HG03442 (cell line): ENCODE results near the gene CFAP97D2.
A peak's percentile ranks its signal among the peaks of the same experiment; 100 is the strongest.
"Not testable (repeated sequence)": the region's sequence is repeated elsewhere in the genome, so short reads cannot be mapped to it uniquely, and the experiment has no call there.

Source experiments
- ATAC-seq: cut with Tn5 transposase; IDR thresholded peaks from one replicate; pipeline ENCODE4 v1.9.1; 2021; ENCODE audit warnings: mild to moderate bottlenecking, moderate library complexity; ENCODE audit not compliant: unreplicated experiment

Gene CFAP97D2

DNA sequence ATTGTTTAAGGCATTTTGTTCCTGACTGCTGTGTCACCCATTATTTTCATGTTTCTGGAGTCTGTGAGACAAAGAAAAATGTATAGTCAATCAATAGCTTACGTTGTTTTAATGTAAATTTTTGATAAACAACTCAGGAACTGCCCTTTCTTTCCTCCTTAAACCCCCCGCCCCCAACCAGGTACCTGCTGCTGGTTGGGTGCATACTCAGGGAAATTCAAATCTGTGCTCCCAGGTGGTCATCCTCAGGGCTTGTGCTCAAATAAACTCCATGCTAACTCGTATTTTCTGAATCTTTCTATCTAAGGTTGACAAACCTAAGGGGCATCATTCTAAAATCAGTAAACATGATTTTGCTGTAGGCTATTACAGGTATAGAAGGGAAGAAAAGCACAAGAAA is 51.5 kb downstream of the CFAP97D2 start:
- no peak for ATAC-seq

DNA sequence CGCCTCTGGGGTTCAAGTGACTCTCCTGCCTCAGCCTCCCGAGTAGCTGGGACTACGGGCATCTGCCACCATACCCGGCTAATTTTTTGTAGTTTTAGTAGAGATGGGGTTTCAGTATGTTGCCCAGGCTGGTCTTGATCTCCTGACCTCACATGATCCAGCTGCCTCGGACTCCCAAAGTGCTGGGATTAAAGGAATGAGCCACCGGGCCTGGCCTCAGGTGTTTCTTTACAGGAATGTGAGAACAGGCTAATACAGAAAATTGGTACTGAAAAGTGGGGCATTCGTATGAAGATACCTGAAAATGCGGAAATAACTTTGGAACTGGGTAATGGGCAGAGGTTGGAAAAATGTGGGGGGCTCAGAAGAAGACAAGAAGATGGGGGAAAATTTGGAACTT is 52.8 kb downstream of the CFAP97D2 start:
- ATAC-seq, result no peak

DNA sequence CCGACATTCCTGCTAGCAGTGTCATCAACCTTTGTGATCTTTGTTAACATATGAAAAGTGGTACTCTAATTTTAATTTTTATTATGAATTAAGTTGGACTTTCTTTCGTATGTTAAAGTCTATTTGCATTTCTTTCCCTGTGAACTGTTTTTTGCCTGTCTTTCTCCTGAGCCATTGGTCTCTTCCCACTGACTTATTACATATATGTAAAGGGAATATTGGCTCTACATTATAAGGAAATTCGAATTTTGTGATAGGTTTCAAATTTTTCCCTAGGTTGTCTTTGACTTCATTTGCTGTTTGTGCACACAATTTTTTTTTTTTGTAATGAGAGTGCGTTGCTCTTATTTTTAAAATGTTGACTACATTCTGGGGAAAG is 55.2 kb downstream of the CFAP97D2 start:
- no peak for ATAC-seq

GRCh38 chr13:114234645-114235421 is 55.8 kb downstream of the CFAP97D2 start, which contains the start of gene CDC16:
Gene CDC16 (plus strand): TSS chr13:114234897. CDS start chr13:114235085, 188 bp downstream.
- ATAC-seq, result peak; percentile 86

DNA sequence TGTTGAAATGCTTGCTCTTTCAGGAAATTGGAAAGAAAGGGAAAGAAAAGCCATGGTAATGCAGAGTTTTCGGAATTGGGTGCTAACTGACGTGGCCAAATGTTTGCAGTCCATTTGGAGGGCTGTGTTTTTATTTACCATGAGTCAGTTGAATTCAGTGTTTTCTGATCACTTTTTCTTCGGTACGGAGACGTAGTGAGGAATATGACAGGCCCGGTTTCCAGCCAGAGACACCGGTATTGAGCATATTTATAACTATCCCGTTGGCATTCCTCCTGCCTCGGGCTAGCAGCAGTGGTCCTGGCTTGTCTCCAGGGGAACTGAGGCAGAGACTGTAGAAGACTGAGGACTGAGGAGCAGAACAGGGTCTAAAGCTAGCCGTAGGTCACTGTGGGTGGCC is 56.6 kb downstream of the CFAP97D2 start:
- ATAC-seq, result no peak

DNA sequence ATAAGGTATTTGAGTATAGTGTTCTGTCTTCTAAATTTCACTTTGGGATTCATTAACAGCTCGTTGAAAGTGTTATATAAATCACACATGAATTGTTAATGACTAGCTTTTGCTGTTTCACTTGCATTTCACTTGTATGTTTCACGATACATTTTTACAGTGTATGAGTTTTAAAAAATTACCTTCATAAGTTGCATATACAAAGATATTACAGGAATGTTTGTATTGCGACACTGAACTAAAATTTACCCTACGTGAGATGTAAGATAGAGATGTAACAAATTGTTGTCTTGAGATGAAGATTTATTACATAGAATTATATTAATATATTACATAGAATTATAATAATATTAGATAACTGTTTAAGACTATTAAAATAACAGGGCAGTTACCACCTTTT is 57.2 kb downstream of the CFAP97D2 start:
- ATAC-seq, result no peak

DNA sequence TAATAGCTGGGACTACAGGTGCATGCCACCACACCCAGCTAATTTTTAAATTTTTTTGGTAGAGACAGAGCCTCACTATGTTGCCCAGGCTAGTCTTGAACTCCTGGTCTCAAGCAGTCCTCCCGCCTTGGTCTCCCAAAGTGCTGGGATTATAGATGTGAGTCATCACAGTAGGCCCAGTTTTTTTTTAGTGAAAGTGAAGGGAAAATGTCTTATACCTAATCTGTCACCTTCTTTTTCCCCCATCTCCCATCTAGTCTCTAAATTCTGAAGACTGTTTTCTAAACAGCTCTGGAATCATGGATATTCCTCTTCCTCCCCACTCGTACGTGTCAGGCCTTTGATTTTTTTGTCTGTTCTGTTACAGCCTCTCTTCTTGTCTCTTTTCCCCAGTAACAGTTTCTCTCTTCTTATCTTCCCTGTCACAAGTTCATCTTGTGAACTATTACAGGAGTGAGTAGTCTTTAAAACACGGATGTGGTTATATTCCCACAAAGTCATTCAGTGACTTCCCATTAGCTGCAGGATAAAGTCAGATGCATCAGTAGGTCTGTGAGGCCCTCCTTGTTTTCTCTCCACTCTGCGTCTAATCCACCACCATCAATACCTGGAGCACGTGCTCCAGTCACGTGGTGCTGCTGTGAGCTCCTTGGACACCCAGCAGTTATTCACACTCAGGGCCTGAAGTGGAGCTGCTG is 58.5 kb downstream of the CFAP97D2 start:
- ATAC-seq, result no peak

DNA sequence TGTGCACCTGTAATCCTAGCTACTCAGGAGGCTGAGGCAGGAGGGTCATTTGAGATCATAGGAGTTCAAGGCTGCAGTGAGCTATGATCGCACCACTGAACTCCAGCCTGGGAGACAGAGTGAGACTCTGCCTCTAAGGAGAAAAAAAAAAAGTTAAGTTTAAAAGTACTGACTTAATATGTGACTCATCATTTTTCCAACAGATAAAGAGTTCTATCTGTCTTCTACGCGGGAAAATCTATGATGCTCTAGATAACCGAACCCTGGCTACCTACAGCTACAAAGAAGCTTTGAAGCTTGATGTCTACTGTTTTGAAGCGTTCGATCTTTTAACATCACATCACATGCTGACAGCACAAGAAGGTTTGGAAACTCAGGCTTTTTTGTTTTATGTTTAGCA is 62.9 kb downstream of the CFAP97D2 start:
- no peak for ATAC-seq

GRCh38 chr13:114243971-114244370 is 64.9 kb downstream of the CFAP97D2 start:
- no peak for ATAC-seq

GRCh38 chr13:114244637-114245036 is 65.6 kb downstream of the CFAP97D2 start:
- ATAC-seq, result no peak

DNA sequence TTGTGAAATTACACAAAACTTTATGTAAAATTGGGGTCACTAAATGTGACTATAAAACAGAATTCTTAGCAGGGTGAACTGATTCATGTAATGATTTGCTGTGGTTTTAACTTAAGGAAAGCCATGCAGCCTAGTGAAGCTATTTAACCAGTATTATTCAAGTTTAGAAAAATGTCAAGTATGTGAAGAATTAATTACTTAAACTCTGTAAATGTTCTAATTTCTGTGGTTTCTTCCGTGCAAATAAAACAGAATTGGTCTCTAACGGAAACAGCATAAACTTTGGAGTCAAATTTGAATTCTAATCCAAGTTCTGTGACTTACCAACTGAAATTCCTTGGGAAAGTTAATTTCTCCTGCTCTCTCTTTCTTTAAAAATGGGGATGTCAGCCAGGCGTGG is 69.0 kb downstream of the CFAP97D2 start:
- no peak for ATAC-seq

GRCh38 chr13:114249077-114249476 is 70.0 kb downstream of the CFAP97D2 start:
- ATAC-seq, result no peak

DNA sequence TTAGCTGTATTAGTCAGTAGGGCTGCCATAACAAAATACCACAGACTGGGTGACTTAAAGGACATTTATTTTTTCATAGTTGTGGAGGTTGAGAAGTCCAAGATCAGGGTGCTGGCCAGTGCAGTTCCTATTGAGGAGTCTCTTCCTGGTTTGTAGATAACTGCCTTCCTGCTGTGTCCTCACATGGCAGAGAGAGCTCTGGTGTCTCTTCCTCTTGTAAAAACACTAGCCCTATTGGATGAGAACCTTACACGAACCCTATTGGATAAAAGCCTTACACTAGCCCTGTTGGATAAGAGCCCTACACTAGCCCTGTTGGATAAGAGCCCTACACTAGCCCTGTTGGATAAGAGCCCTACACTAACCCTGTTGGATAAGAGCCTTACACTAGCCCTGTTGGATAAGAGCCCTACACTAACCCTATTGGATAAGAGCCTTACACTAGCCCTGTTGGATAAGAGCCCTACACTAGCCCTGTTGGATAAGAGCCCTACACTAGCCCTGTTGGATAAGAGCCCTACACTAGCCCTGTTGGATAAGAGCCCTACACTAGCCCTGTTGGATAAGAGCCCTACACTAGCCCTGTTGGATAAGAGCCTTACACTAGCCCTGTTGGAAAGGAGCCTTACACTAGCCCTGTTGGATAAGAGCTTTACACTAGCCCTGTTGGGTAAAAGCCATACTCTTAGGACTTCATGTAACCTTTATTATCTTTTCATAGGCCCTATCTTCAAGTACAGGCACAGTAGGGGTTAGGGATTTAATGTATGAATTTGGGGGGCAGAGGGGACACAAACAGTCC is 72.8 kb downstream of the CFAP97D2 start:
- not testable (repeated sequence) for ATAC-seq

GRCh38 chr13:114256547-114256946 is 77.5 kb downstream of the CFAP97D2 start:
- no peak for ATAC-seq

DNA sequence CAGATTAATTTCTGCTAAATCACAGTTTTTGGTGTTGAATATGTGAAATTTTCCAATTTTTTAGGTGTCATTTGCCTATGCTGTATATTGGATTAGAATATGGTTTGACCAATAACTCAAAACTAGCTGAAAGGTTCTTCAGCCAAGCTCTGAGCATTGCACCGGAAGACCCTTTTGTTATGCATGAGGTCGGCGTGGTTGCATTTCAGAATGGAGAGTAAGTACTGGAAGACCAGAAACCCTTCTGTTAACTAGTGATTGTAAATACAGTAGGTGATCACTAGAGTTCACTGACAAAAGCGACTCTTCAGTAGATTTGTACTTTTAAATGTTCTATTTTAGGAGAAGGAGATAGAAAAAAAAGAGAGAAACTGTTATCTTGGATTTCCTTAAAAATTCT is 78.0 kb downstream of the CFAP97D2 start:
- ATAC-seq, result no peak

DNA sequence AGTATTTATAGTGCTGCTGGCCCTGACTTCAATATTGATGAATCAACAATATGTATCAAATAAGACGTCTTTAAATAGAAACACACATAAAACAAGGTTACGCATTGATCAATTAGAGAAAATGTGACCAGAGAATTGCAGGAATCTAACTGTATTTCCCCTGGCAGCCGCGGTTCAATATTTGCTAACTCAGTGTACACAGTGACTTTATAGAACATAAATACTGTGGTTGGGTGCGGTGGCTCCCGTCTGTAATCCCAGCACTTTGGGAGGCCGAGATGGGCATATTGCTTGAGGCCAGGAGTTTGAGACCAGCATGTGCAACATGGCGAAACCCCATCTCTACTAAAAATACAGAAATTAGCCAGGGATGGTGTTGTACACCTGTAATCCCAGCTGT is 79.5 kb downstream of the CFAP97D2 start:
- ATAC-seq, result no peak

GRCh38 chr13:114259374-114259773 is 80.3 kb downstream of the CFAP97D2 start:
- no peak for ATAC-seq

- ATAC-seq, result no peak
Observed at GRCh38 chr13:114259974-114260373, 80.9 kb downstream of the CFAP97D2 start.

GRCh38 chr13:114260814-114261213 is 81.8 kb downstream of the CFAP97D2 start:
- ATAC-seq, result no peak

DNA sequence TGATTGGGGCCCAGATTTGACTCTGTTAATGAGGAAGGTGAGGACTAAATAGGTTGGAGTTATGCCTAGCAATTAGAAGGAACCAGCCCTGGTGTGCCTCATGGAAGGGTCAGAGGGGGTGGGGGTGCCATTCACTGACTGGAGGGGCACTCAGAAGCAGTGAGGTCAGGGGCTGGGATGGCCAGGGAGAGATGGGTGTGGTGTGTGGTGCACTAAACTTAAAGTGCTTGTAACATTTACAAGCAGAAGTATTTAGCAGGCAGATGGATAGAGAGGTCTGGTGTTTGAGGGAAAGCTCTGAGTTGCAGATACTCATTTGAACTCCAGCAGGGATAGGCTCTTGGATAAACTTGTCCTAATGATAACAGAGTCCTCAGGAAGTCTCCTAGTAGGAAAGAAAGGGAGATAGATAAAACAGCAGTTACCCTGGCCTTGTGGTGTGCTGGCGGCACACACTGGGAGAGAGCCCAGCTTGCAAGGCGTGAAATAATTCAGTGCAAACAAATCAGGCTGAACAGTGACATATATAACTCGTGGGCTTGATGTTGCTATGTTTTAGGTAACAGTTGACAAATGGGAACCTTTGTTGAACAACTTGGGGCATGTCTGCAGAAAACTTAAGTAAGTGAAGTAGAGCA is 82.4 kb downstream of the CFAP97D2 start:
- no peak for ATAC-seq

GRCh38 chr13:114263578-114263977 is 84.5 kb downstream of the CFAP97D2 start:
- ATAC-seq, result no peak
